Effector memory CD8-positive, alpha-beta T cell (primary cell): Measurements from ENCODE around the gene STK4.

Experiments
- ATAC-seq: fragments of 150-1000 bp; cut with Tn5 transposase; replicated peaks from 2 replicates; pipeline ENCODE4 v1.10.0; 2021; ENCODE audit warnings: mild to moderate bottlenecking, moderate library complexity
- DNase-seq, 3 experiments: peaks; one replicate each; pipeline ENCODE4 v3.0.0; 2021
- H3K27ac Mint-ChIP-seq, 2 donors: one replicate each; pipeline ENCODE4 v1.8.0; 2022; ENCODE audit warnings: mild to moderate bottlenecking in 2 of 2, mixed read lengths in 2 of 2, moderate library complexity in 2 of 2
- H3K27me3 Mint-ChIP-seq, 2 donors: one replicate each; pipeline ENCODE4 v1.8.0; 2022; ENCODE audit warnings: mixed read lengths in 2 of 2
- H3K36me3 Mint-ChIP-seq: one replicate; pipeline ENCODE4 v1.8.0; 2022; ENCODE audit warnings: mild to moderate bottlenecking, moderate library complexity, mixed read lengths; ENCODE audit not compliant: insufficient read depth
- H3K4me1 Mint-ChIP-seq, 2 donors: one replicate each; pipeline ENCODE4 v1.8.0; 2022; ENCODE audit warnings: low read depth in 2 of 2, mixed read lengths in 2 of 2
- H3K4me3 Mint-ChIP-seq, 2 donors: one replicate each; pipeline ENCODE4 v1.8.0; 2022; ENCODE audit warnings: mild to moderate bottlenecking in 2 of 2, mixed read lengths in 2 of 2, moderate library complexity in 2 of 2
- H3K9me3 Mint-ChIP-seq, 2 donors: one replicate each; pipeline ENCODE4 v1.8.0; 2022; ENCODE audit warnings: mixed read lengths in 2 of 2

The STK4 gene

GRCh38 chr20:45114465-45115385 lies 148.4 kb downstream of the STK4 start, which contains the start of gene WFDC5:
Gene WFDC5, minus strand, starts transcription at chr20:45115174. Its CDS starts 91 bp downstream, at chr20:45115083.
- Mint-ChIP-seq H3K4me3 (no peak within 1 kb of the TSS), H3K9me3 (no peaks in the 10 kb centered on the region), H3K36me3 (no peaks in the 10 kb centered on the region), H3K4me1 (peaks cover 0 to 9% of the 10 kb centered on the region in 2 donors), H3K27ac (no peak within 1 kb of the TSS), H3K27me3 (peaks cover 6 to 43% of the 10 kb centered on the region in 2 donors)
- ATAC-seq: peak; percentile 60
- no peak for DNase-seq

DNA sequence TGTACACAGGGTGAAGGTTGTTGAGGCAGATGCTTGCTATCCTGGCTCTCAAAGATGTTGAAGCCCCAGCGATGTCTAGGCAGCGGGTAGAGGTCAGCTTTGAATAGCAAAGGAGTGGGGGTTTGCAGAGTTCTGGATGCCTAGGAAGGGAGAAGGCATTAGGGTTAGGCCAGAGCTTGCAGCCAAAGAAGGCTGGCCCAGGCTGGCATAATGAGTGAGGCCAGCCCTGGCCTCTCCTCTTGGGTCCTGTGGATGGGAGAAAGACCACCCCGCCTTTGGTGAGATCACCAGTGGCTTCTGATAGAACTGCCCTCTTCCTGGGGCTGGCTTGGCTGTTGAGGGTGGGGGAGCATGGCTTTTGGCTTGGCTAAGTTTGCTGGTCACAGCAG lies 149.1 kb downstream of the STK4 start:
- Mint-ChIP-seq H3K27ac (no peak overlapping the region), H3K36me3 (no peaks in the 10 kb centered on the region), H3K9me3 (no peaks in the 10 kb centered on the region), H3K4me3 (no peak overlapping the region), H3K27me3 (peaks cover 6 to 42% of the 10 kb centered on the region in 2 donors), H3K4me1 (peaks cover 0 to 9% of the 10 kb centered on the region in 2 donors)
- ATAC-seq (no peak), DNase-seq (no peak)

DNA sequence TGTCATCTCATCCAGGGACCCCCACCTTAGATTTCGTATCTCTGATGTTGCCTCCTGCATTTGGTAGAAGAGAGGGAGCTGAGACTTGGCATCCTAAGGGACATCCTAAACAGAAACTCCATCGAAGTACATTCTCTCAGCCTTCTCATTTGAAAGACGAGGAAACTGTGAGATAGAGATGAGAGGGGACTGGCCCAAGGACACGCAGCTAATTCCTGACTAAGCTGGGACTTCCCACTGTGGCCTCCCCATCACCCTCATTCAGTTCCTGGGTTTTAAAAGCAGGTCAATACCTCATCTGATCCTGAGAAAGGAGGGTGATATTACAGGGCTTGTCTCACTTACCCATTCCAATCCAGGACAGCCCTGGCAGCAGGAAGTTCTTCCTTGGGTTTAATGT lies 149.5 kb downstream of the STK4 start:
- H3K9me3 Mint-ChIP-seq: no peaks in the 10 kb centered on the region
- ATAC-seq (no peak), DNase-seq (no peak)
- peaks cover 6 to 46% of the 10 kb centered on the region in 2 donors for H3K27me3 Mint-ChIP-seq
- H3K4me1 Mint-ChIP-seq: peaks cover 0 to 9% of the 10 kb centered on the region in 2 donors
- no peak overlapping the region for H3K4me3 Mint-ChIP-seq
- no peak overlapping the region for H3K27ac Mint-ChIP-seq
- no peaks in the 10 kb centered on the region for H3K36me3 Mint-ChIP-seq

DNA sequence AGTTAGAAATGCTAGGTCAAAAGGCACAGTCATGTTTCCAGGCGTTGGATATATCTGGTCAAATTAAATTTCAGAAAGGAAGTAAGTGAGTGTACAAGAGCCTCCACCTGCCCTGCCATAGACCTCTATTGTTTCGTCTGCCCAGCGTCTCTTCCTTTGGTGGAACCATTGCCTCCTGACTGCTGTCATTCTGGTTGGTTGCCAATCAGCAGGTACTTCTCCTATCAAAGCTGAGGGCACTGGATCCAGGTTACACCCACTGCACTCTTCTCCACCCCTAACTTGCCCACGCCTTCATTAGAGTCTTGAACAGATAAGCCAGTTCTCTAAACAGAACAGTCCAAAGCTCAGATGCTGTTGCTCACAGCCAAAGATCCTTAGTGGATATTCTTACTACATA lies 151.3 kb downstream of the STK4 start:
- no peak overlapping the region for H3K27ac Mint-ChIP-seq
- H3K36me3 Mint-ChIP-seq: no peaks in the 10 kb centered on the region
- peaks cover 0 to 9% of the 10 kb centered on the region in 2 donors for H3K4me1 Mint-ChIP-seq
- peaks cover 13 to 54% of the 10 kb centered on the region in 2 donors for H3K27me3 Mint-ChIP-seq
- ATAC-seq: no peak
- H3K9me3 Mint-ChIP-seq: no peaks in the 10 kb centered on the region
- H3K4me3 Mint-ChIP-seq: no peak overlapping the region
- DNase-seq: no peak

DNA sequence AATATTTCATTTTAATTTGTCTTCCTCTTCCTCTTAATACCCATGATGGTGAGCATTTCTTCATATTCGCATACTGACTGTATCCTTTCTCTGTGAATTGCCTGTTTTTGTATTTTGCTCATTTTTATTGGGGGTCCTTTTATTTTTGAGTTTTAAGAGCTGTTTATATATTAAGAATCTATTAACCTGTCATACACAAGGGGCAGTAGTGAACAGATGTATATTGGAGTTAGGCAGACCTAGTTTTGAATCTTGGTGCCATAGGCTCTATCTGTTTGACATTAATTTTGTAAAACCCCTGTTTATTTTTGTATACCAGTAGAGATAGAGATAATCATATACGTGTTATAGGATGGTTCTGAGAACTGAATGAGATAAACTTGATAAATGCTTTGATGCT lies 151.7 kb downstream of the STK4 start:
- ATAC-seq (no peak), DNase-seq (no peak)
- peaks cover 13 to 52% of the 10 kb centered on the region in 2 donors for H3K27me3 Mint-ChIP-seq
- H3K36me3 Mint-ChIP-seq: no peaks in the 10 kb centered on the region
- no peaks in the 10 kb centered on the region for H3K9me3 Mint-ChIP-seq
- H3K27ac Mint-ChIP-seq: no peak overlapping the region
- H3K4me1 Mint-ChIP-seq: peaks cover 0 to 9% of the 10 kb centered on the region in 2 donors
- no peak overlapping the region for H3K4me3 Mint-ChIP-seq

GRCh38 chr20:45119556-45120266 lies 153.4 kb downstream of the STK4 start:
- ATAC-seq (no peak), DNase-seq (no peak)
- Mint-ChIP-seq H3K4me1 (peaks cover 0 to 6% of the 10 kb centered on the region in 2 donors), H3K4me3 (no peak overlapping the region), H3K27me3 (peaks cover 21 to 54% of the 10 kb centered on the region in 2 donors), H3K36me3 (no peaks in the 10 kb centered on the region), H3K27ac (no peak overlapping the region), H3K9me3 (no peaks in the 10 kb centered on the region)

- Mint-ChIP-seq H3K4me3 (no peak overlapping the region), H3K27ac (no peak overlapping the region), H3K27me3 (peaks cover 25 to 51% of the 10 kb centered on the region in 2 donors), H3K4me1 (no peaks in the 10 kb centered on the region), H3K9me3 (no peaks in the 10 kb centered on the region), H3K36me3 (no peaks in the 10 kb centered on the region)
- ATAC-seq (no peak), DNase-seq (no peak)
Measured at GRCh38 chr20:45121388-45121787, 155.1 kb downstream of the STK4 start.

DNA sequence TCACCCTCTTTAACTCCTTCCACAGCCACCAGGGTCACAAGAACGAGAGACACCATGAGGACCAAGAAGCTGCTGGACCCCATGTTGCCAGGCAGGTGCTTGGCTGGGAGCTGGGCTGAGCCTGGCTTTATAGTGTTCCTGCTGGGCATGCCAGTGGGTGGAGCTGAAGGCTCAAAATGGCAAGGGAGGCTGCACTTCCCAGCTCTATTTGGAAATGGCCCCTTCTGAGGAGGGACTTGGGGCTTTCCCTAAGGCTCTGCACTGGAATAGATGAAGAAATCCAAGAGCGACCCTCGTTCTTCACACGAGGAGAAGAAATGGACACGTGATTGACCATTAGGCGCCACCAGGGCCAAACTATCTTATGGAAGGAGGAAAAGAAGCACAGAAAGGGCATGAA lies 158.1 kb downstream of the STK4 start, which contains the start of gene WFDC12:
TSS of gene WFDC12 (minus strand) at position 101 of the 400 bp plus-strand sequence. CDS start at position 83, 18 bp downstream.
- Mint-ChIP-seq H3K36me3 (no peaks in the 10 kb centered on the region), H3K4me1 (no peaks in the 10 kb centered on the region), H3K27me3 (peaks cover 33 to 55% of the 10 kb centered on the region in 2 donors), H3K9me3 (no peaks in the 10 kb centered on the region), H3K27ac (peak within 1 kb of the TSS in 1 of 2 donors; percentile 6), H3K4me3 (no peak within 1 kb of the TSS)
- DNase-seq: no peak
- no peak for ATAC-seq

DNA sequence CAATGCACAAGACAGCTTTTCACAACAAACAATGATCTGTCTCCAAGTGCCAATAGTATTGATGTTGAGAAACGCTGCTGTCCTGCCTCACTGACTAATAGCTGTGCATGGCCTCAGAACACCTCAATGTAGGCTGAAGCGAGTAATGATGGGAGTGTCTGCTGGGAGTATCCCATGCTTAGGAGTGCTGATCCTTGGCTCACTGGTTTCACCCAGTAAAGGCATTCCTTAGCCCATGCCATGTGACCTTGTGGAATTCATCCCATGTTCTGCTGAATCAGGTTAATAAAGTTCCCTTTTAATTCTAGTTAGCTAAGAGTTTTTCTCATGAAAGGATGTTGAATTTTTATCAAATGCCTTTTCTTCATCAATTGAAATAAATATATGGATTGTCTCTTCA lies 161.8 kb downstream of the STK4 start:
- no peaks in the 10 kb centered on the region for H3K4me1 Mint-ChIP-seq
- no peak overlapping the region for H3K4me3 Mint-ChIP-seq
- H3K27ac Mint-ChIP-seq: no peak overlapping the region
- H3K27me3 Mint-ChIP-seq: peaks cover 47 to 60% of the 10 kb centered on the region in 2 donors
- ATAC-seq: no peak
- H3K36me3 Mint-ChIP-seq: no peaks in the 10 kb centered on the region
- no peaks in the 10 kb centered on the region for H3K9me3 Mint-ChIP-seq
- no peak for DNase-seq
